ENCODE data around the gene ANTXR1. TPM values are rescaled to one million over a fixed set of nuclear protein-coding genes. Genes with fewer than 3 reads are reported as not detected.

The ANTXR1 gene
- total and polyA plus RNA-seq, 5 donors: 13.8 to 49.4 (median 36.7) TPM

GRCh38 chr2:69271831-69272257 is 258.9 kb downstream of the ANTXR1 start:
- no peak overlapping the region for H3K27ac ChIP-seq (ENCODE audit: low read length)
- H3K4me1 ChIP-seq (ENCODE audit: control insufficient read depth, insufficient read depth, low read length): no peaks in the 10 kb centered on the region
- H3K4me3 ChIP-seq (ENCODE audit: low read length): no peak overlapping the region
- H3K27me3 ChIP-seq (ENCODE audit: control insufficient read depth, insufficient read depth): no peaks in the 10 kb centered on the region
- ATAC-seq (no peak), DNase-seq (no peak)
- WGBS: 38% methylated on average over 3 of the region's 3 CpGs
- intact Hi-C loops (cut with DNase I): no loop called here
- no peaks in the 10 kb centered on the region for H3K9me3 ChIP-seq (ENCODE audit: control insufficient read depth, low read length)

- H3K9me3 ChIP-seq (ENCODE audit: control insufficient read depth, low read length): no peaks in the 10 kb centered on the region
- ATAC-seq (peak; percentile 56 to 63), DNase-seq (no peak)
- no peak overlapping the region for H3K27ac ChIP-seq (ENCODE audit: low read length)
- H3K27me3 ChIP-seq (ENCODE audit: control insufficient read depth, insufficient read depth): no peaks in the 10 kb centered on the region
- H3K4me3 ChIP-seq (ENCODE audit: low read length): no peak overlapping the region
- intact Hi-C loops (cut with DNase I): no loop called here
- 70% methylated on average over 9 of the region's 9 CpGs for WGBS
- no peaks in the 10 kb centered on the region for H3K4me1 ChIP-seq (ENCODE audit: control insufficient read depth, insufficient read depth, low read length)
Measured at GRCh38 chr2:69272803-69273471, 260.0 kb downstream of the ANTXR1 start.

- WGBS: 98% methylated on average over 1 of the region's 1 CpG
Measured at GRCh38 chr2:69275490-69275889, 262.5 kb downstream of the ANTXR1 start.

GRCh38 chr2:69278366-69278765 is 265.4 kb downstream of the ANTXR1 start:
- WGBS: 38% methylated on average over 5 of the region's 5 CpGs
- no peak for DNase-seq
- intact Hi-C loops (cut with DNase I): no loop called here
- Histone ChIP-seq H3K27me3 (ENCODE audit: control insufficient read depth, insufficient read depth) (no peaks in the 10 kb centered on the region), H3K9me3 (ENCODE audit: control insufficient read depth, low read length) (no peaks in the 10 kb centered on the region), H3K4me1 (ENCODE audit: control insufficient read depth, insufficient read depth, low read length) (peaks cover 2% of the 10 kb centered on the region), H3K27ac (ENCODE audit: low read length) (no peak overlapping the region), H3K4me3 (ENCODE audit: low read length) (no peak overlapping the region)
- ATAC-seq: no peak

More at GRCh38 chr2:69275490-69275889, 262.5 kb downstream of the ANTXR1 start:
- no peak overlapping the region for H3K4me3 ChIP-seq (ENCODE audit: low read length)
- ATAC-seq: no peak
- H3K4me1 ChIP-seq (ENCODE audit: control insufficient read depth, insufficient read depth, low read length): peaks cover 2% of the 10 kb centered on the region
- no peak for DNase-seq
- intact Hi-C loops (cut with DNase I): no loop called here
- H3K27me3 ChIP-seq (ENCODE audit: control insufficient read depth, insufficient read depth): no peaks in the 10 kb centered on the region
- no peaks in the 10 kb centered on the region for H3K9me3 ChIP-seq (ENCODE audit: control insufficient read depth, low read length)
- H3K27ac ChIP-seq (ENCODE audit: low read length): no peak overlapping the region

- ATAC-seq: no peak
- DNase-seq: no peak
- Histone ChIP-seq H3K4me3 (ENCODE audit: low read length) (no peak overlapping the region), H3K9me3 (ENCODE audit: control insufficient read depth, low read length) (no peaks in the 10 kb centered on the region), H3K4me1 (ENCODE audit: control insufficient read depth, insufficient read depth, low read length) (peaks cover 2% of the 10 kb centered on the region), H3K27ac (ENCODE audit: low read length) (no peak overlapping the region), H3K27me3 (ENCODE audit: control insufficient read depth, insufficient read depth) (no peaks in the 10 kb centered on the region)
- 96% methylated on average over 2 of the region's 2 CpGs for WGBS
- intact Hi-C loops (cut with DNase I): no loop called here
Measured at GRCh38 chr2:69279211-69279610, 266.2 kb downstream of the ANTXR1 start.

GRCh38 chr2:69279931-69280681 is 267.1 kb downstream of the ANTXR1 start:
- Histone ChIP-seq H3K4me3 (ENCODE audit: low read length) (no peak overlapping the region), H3K9me3 (ENCODE audit: control insufficient read depth, low read length) (no peaks in the 10 kb centered on the region), H3K27me3 (ENCODE audit: control insufficient read depth, insufficient read depth) (no peaks in the 10 kb centered on the region), H3K27ac (ENCODE audit: low read length) (no peak overlapping the region), H3K4me1 (ENCODE audit: control insufficient read depth, insufficient read depth, low read length) (peaks cover 2% of the 10 kb centered on the region)
- WGBS: 70% methylated on average over 9 of the region's 9 CpGs
- ATAC-seq (peak; percentile 31 to 59), DNase-seq (peak in 1 of 3 donors; percentile 29)
- intact Hi-C loops (cut with DNase I): no loop called here

- Histone ChIP-seq H3K9me3 (ENCODE audit: control insufficient read depth, low read length) (no peaks in the 10 kb centered on the region), H3K4me3 (ENCODE audit: low read length) (no peak overlapping the region), H3K27ac (ENCODE audit: low read length) (no peak overlapping the region), H3K4me1 (ENCODE audit: control insufficient read depth, insufficient read depth, low read length) (peaks cover 2% of the 10 kb centered on the region), H3K27me3 (ENCODE audit: control insufficient read depth, insufficient read depth) (no peaks in the 10 kb centered on the region)
- intact Hi-C loops (cut with DNase I): no loop called here
- no peak for ATAC-seq
- no peak for DNase-seq
- WGBS: 96% methylated on average over 4 of the region's 4 CpGs
Measured at GRCh38 chr2:69280796-69281412, 267.9 kb downstream of the ANTXR1 start.

GRCh38 chr2:69285379-69285894 is 272.5 kb downstream of the ANTXR1 start:
- Histone ChIP-seq H3K27ac (ENCODE audit: low read length) (no peak overlapping the region), H3K4me3 (ENCODE audit: low read length) (no peak overlapping the region), H3K27me3 (ENCODE audit: control insufficient read depth, insufficient read depth) (no peaks in the 10 kb centered on the region), H3K4me1 (ENCODE audit: control insufficient read depth, insufficient read depth, low read length) (no peaks in the 10 kb centered on the region), H3K9me3 (ENCODE audit: control insufficient read depth, low read length) (no peaks in the 10 kb centered on the region)
- intact Hi-C loops (cut with DNase I): no loop called here
- ATAC-seq (no peak), DNase-seq (no peak)
- WGBS: 63% methylated on average over 3 of the region's 3 CpGs

GRCh38 chr2:69287544-69287943 is 274.6 kb downstream of the ANTXR1 start:
- 86% methylated on average over 5 of the region's 5 CpGs for WGBS
- ATAC-seq (no peak), DNase-seq (no peak)
- no peak overlapping the region for H3K4me3 ChIP-seq (ENCODE audit: low read length)
- no peaks in the 10 kb centered on the region for H3K4me1 ChIP-seq (ENCODE audit: control insufficient read depth, insufficient read depth, low read length)
- intact Hi-C loops (cut with DNase I): no loop called here
- no peaks in the 10 kb centered on the region for H3K9me3 ChIP-seq (ENCODE audit: control insufficient read depth, low read length)
- H3K27me3 ChIP-seq (ENCODE audit: control insufficient read depth, insufficient read depth): no peaks in the 10 kb centered on the region
- no peak overlapping the region for H3K27ac ChIP-seq (ENCODE audit: low read length)

GRCh38 chr2:69288429-69288828 is 275.4 kb downstream of the ANTXR1 start:
- no peak for DNase-seq
- H3K4me3 ChIP-seq (ENCODE audit: low read length): no peak overlapping the region
- intact Hi-C loops (cut with DNase I): no loop called here
- H3K4me1 ChIP-seq (ENCODE audit: control insufficient read depth, insufficient read depth, low read length): no peaks in the 10 kb centered on the region
- 88% methylated on average over 1 of the region's 1 CpG for WGBS
- no peaks in the 10 kb centered on the region for H3K9me3 ChIP-seq (ENCODE audit: control insufficient read depth, low read length)
- H3K27ac ChIP-seq (ENCODE audit: low read length): no peak overlapping the region
- H3K27me3 ChIP-seq (ENCODE audit: control insufficient read depth, insufficient read depth): no peaks in the 10 kb centered on the region
- no peak for ATAC-seq

- no peak overlapping the region for H3K27ac ChIP-seq (ENCODE audit: low read length)
- H3K4me3 ChIP-seq (ENCODE audit: low read length): no peak overlapping the region
- peak in 1 of 2 donors; percentile 40 for ATAC-seq
- H3K4me1 ChIP-seq (ENCODE audit: control insufficient read depth, insufficient read depth, low read length): no peaks in the 10 kb centered on the region
- no peaks in the 10 kb centered on the region for H3K27me3 ChIP-seq (ENCODE audit: control insufficient read depth, insufficient read depth)
- DNase-seq: no peak
- no peaks in the 10 kb centered on the region for H3K9me3 ChIP-seq (ENCODE audit: control insufficient read depth, low read length)
- intact Hi-C loops (cut with DNase I): no loop called here
Measured at GRCh38 chr2:69291004-69291650, 278.1 kb downstream of the ANTXR1 start.
